Upper lobe of left lung (tissue), 6 donors: ENCODE results near the gene KIF2C. TPM values are rescaled to one million over a fixed set of nuclear protein-coding genes. Genes with fewer than 3 reads are reported as not detected.

Experiments used
- ATAC-seq, 2 donors: fragments of 200-7000 bp; cut with Tn5 transposase; one replicate each; pipeline ENCODE4 v1.9.1; 2022; ENCODE audit warnings: mild to moderate bottlenecking in 2 of 2, moderate library complexity in 2 of 2; ENCODE audit not compliant: low FRiP score in 2 of 2
- DNase-seq, 2 donors: peaks; one replicate each; pipeline ENCODE4 v3.0.0-alpha.2; 2019 to 2020
- H3K27ac ChIP-seq, 4 donors: fragments of 200-600 bp; sonication (generic); one replicate each; pipeline ENCODE4 v1.5.1; 2016 to 2019
- H3K27me3 ChIP-seq, 4 donors: fragments of 200-600 bp; sonication (generic); one replicate each; pipeline ENCODE4 v1.5.1; 2017 to 2019
- H3K36me3 ChIP-seq, 4 donors: fragments of 200-600 bp; sonication (generic); one replicate each; pipeline ENCODE4 v1.5.1; 2016 to 2019
- H3K4me1 ChIP-seq, 4 donors: fragments of 200-600 bp; sonication (generic); one replicate each; pipeline ENCODE4 v1.5.1; 2018 to 2019
- H3K4me3 ChIP-seq, 4 donors: fragments of 200-600 bp; sonication (generic); one replicate each; pipeline ENCODE4 v1.5.1; 2017 to 2019; ENCODE audit warnings: mild to moderate bottlenecking in 2 of 4, moderate library complexity in 1 of 4
- H3K9me3 ChIP-seq, 4 donors: fragments of 200-600 bp; sonication (generic); one replicate each; pipeline ENCODE4 v1.5.1; 2018 to 2019
- CTCF ChIP-seq, 6 experiments: fragments of 450-650 bp in 4 of 6; fragments of 200-600 bp in 2 of 6; sonication (generic) in 2 of 6; IDR thresholded peaks; one replicate each; pipeline ENCODE4 v1.5.1; 2016 to 2019; ENCODE audit warnings: antibody characterized with exemption in 6 of 6
- EP300 ChIP-seq, 4 donors: sonication (generic); formaldehyde crosslinking; IDR thresholded peaks; one replicate each; pipeline ENCODE4 v1.5.1; 2017; ENCODE audit warnings: antibody characterized with exemption in 4 of 4, control low read depth in 2 of 4
- POLR2A ChIP-seq, 4 donors: fragments of 450-650 bp; IDR thresholded peaks; one replicate each; pipeline ENCODE4 v1.5.1; 2016 to 2017; ENCODE audit warnings: antibody characterized with exemption in 4 of 4, mild to moderate bottlenecking in 2 of 4
- POLR2AphosphoS5 ChIP-seq, 2 donors: sonication (generic); formaldehyde crosslinking; IDR thresholded peaks; one replicate each; pipeline ENCODE4 v1.5.1; 2017; ENCODE audit warnings: antibody characterized with exemption in 2 of 2
- WGBS, 2 donors: methylation state at CpG; one replicate each; pipeline ENCODE4 v1.1.5; 2017 to 2018; 5-methylcytosine and 5-hydroxymethylcytosine counted together
- total RNA-seq, 6 donors: library from RNA; depleted of rRNA in 4 of 6; stranded (reverse); fragments of >200 nt in 4 of 6; gene quantifications; one replicate each; pipeline versions ENCODE4 v1.1.0 to v1.2.1, GENCODE V29; 2016 to 2021
- donor health status: DM: no; HTN: no; CAD: no; lungs with moderate emphysema.
- donor health status: DM: no; HTN: yes; CAD: no; lungs with severe emphysema.

KIF2C gene
- total RNA-seq, 6 donors from 2014 or later: 1.5 to 2.7 (median 2.6) TPM; not detected in 1

GRCh38 chr1:44721485-44722361 is 17.9 kb upstream of the KIF2C start:
- Histone ChIP-seq H3K27me3 (no peaks in the 10 kb centered on the region), H3K4me3 (no peak overlapping the region), H3K27ac (peak overlapping the region; percentile 29 to 72 (median 68)), H3K4me1 (peaks cover 0 to 27% (median 4%) of the 10 kb centered on the region in 4 donors), H3K9me3 (no peaks in the 10 kb centered on the region), H3K36me3 (no peaks in the 10 kb centered on the region)
- WGBS, 2 donors: 23 to 44% methylated on average over 14 of the region's 14 CpGs
- DNase-seq (peak in 1 of 2 donors; percentile 91), ATAC-seq (peak; percentile 87 to 93)
- no peak for TF ChIP-seq CTCF (IDR thresholded peaks at IDR 0.05)
- peak; percentile 50 to 96 (median 88) for TF ChIP-seq POLR2A (IDR thresholded peaks at IDR 0.05)
- peak; percentile 56 to 97 for TF ChIP-seq POLR2AphosphoS5 (IDR thresholded peaks at IDR 0.05)
- peak in 1 of 4 donors; percentile 27 for TF ChIP-seq EP300 (IDR thresholded peaks at IDR 0.05)

GRCh38 chr1:44723064-44723463 is 16.6 kb upstream of the KIF2C start:
- Histone ChIP-seq H3K27me3 (no peaks in the 10 kb centered on the region), H3K36me3 (no peaks in the 10 kb centered on the region), H3K9me3 (no peaks in the 10 kb centered on the region), H3K27ac (no peak overlapping the region), H3K4me3 (no peak overlapping the region), H3K4me1 (peaks cover 0 to 27% (median 3%) of the 10 kb centered on the region in 4 donors)
- TF ChIP-seq CTCF (IDR thresholded peaks at IDR 0.05) (no peak), POLR2AphosphoS5 (IDR thresholded peaks at IDR 0.05) (no peak), EP300 (IDR thresholded peaks at IDR 0.05) (no peak), POLR2A (IDR thresholded peaks at IDR 0.05) (no peak)
- ATAC-seq (no peak), DNase-seq (no peak)
- WGBS, 2 donors: 63 to 68% methylated on average over 9 of the region's 9 CpGs

- WGBS, 2 donors: 70 to 73% methylated on average over 22 to 23 of the region's 28 CpGs
- no peak for TF ChIP-seq POLR2AphosphoS5 (IDR thresholded peaks at IDR 0.05)
- no peak for TF ChIP-seq CTCF (IDR thresholded peaks at IDR 0.05)
- TF ChIP-seq POLR2A (IDR thresholded peaks at IDR 0.05): no peak
- no peak for TF ChIP-seq EP300 (IDR thresholded peaks at IDR 0.05)
- no peak for DNase-seq
- no peaks in the 10 kb centered on the region for H3K9me3 ChIP-seq
- H3K4me1 ChIP-seq: peaks cover 0 to 27% (median 3%) of the 10 kb centered on the region in 4 donors
- peak overlapping the region in 1 of 4 donors; percentile 2 for H3K4me3 ChIP-seq
- H3K36me3 ChIP-seq: no peaks in the 10 kb centered on the region
- peak overlapping the region in 1 of 4 donors; percentile 26 for H3K27ac ChIP-seq
- no peaks in the 10 kb centered on the region for H3K27me3 ChIP-seq
- ATAC-seq: peak in 1 of 2 donors; percentile 25
These were observed 15.9 kb upstream of the KIF2C start for GRCh38 chr1:44723496-44724295.

GRCh38 chr1:44724296-44724954 is 15.2 kb upstream of the KIF2C start:
- 88% methylated on average over 64 of the region's 64 CpGs; no CpG with 5 or more reads in 1 of the 2 donors for WGBS, 2 donors
- no peak for TF ChIP-seq POLR2A (IDR thresholded peaks at IDR 0.05)
- TF ChIP-seq EP300 (IDR thresholded peaks at IDR 0.05): no peak
- no peak for TF ChIP-seq CTCF (IDR thresholded peaks at IDR 0.05)
- no peak for TF ChIP-seq POLR2AphosphoS5 (IDR thresholded peaks at IDR 0.05)
- Histone ChIP-seq H3K9me3 (no peaks in the 10 kb centered on the region), H3K4me1 (peaks cover 2 to 32% (median 8%) of the 10 kb centered on the region in 4 donors), H3K36me3 (no peaks in the 10 kb centered on the region), H3K27ac (peak overlapping the region in 1 of 4 donors; percentile 26), H3K27me3 (no peaks in the 10 kb centered on the region), H3K4me3 (peak overlapping the region in 1 of 4 donors; percentile 2)
- DNase-seq (peak in 1 of 2 donors; percentile 82), ATAC-seq (no peak)
